Measurements from ENCODE around the gene STRBP. TPM values are rescaled to one million over a fixed set of nuclear protein-coding genes. Genes with fewer than 3 reads are reported as not detected.
"Not testable (repeated sequence)": the region's sequence is repeated elsewhere in the genome, so short reads cannot be mapped to it uniquely, and the experiment has no call there.

The STRBP gene
- total and polyA plus RNA-seq, 2 of the 4 experiments (the other 2 are of a cell fraction), result 2.1 to 2.5 TPM

- BruUV-seq (replicated peaks); H3K27me3 ChIP-seq (ENCODE audit: control insufficient read depth, insufficient read depth, low read length); H3K4me1 ChIP-seq (ENCODE audit: control insufficient read depth, insufficient read depth, low read length); H3K9me1 ChIP-seq (ENCODE audit: insufficient read depth, low read length); POLR2A ChIA-PET (ENCODE audit: unreplicated experiment); H4K91ac ChIP-seq (ENCODE audit: insufficient read depth, low read depth, low read length); ATAC-seq (ENCODE audit: low read depth); H4K8ac ChIP-seq (ENCODE audit: low read depth in 2 of 2, low read length in 2 of 2); DNase-seq; H4K20me1 ChIP-seq (ENCODE audit: insufficient read depth, low read length); H3K14ac ChIP-seq (replicated peaks; ENCODE audit: low read depth, low read length); H3K4me2 ChIP-seq (ENCODE audit: low read depth, low read length); H3K23ac ChIP-seq (ENCODE audit: low read depth, low read length); in situ Hi-C loops (cut with MboI; ENCODE audit: low sequenced_read_pairs); H2AFZ ChIP-seq (replicated peaks; ENCODE audit: low read length, poor library complexity); H3K4me3 ChIP-seq (ENCODE audit: insufficient read depth, low read depth, low read length); H3K27ac ChIP-seq (ENCODE audit: insufficient read depth, low read length); H2BK5ac ChIP-seq (ENCODE audit: low read depth, low read length, poor library complexity, severe bottlenecking); dilution Hi-C loops (cut with HindIII; ENCODE audit: low sequenced_read_pairs, unreplicated experiment); H3K36me3 ChIP-seq (ENCODE audit: control insufficient read depth, insufficient read depth, low read length); H2BK20ac ChIP-seq (ENCODE audit: low read depth, low read length); H3K9me3 ChIP-seq (ENCODE audit: control insufficient read depth, insufficient read depth, low read length); H3K79me1 ChIP-seq (ENCODE audit: low read depth in 1 of 2, low read length in 2 of 2); H4K5ac ChIP-seq (ENCODE audit: low read depth, low read length); intact Hi-C loops (cut with micrococcal nuclease); CTCF ChIA-PET; H3K18ac ChIP-seq (ENCODE audit: low read depth, low read length); H2AK5ac ChIP-seq (ENCODE audit: low read depth, low read length); H3K4ac ChIP-seq (ENCODE audit: low read depth, low read length); H3K56ac ChIP-seq (ENCODE audit: extremely low read depth, insufficient read depth, low read length); H2BK120ac ChIP-seq (ENCODE audit: low read depth, low read length); H3K9ac ChIP-seq (ENCODE audit: low read depth, low read length); H2BK15ac ChIP-seq (ENCODE audit: low read depth, low read length); H2AK9ac ChIP-seq (replicated peaks; ENCODE audit: low read depth, low read length, poor library complexity): not testable (repeated sequence)
- WGBS, 2 experiments (ENCODE audit: extremely low coverage in 2 of 2, insufficient read length in 1 of 2), result no CpG with 5 or more reads among the region's 2 CpGs
Observed at GRCh38 chr9:123186029-123186428, 82.4 kb downstream of the STRBP start.

Data from IMR-90 (cell line).